RCC 7860 (cell line): ENCODE data around the gene KMO.

ENCODE experiments used
- DNase-seq: peaks from one replicate; pipeline ENCODE4 v3.0.0-alpha.2; 2015; ENCODE audit warnings: low spot score
- FAIRE-seq: peaks from 2 replicates; lab custom pipeline; 2012; peaks lifted over from hg19 to GRCh38; lab: Jason Lieb, UNC

The KMO gene

GRCh38 chr1:241642593-241642944 lies 110.4 kb downstream of the KMO start:
- DNase-seq: no peak
- FAIRE-seq: no peak

GRCh38 chr1:241644259-241644658 lies 112.1 kb downstream of the KMO start:
- FAIRE-seq (no peak), DNase-seq (no peak)

GRCh38 chr1:241645199-241645598 lies 113.0 kb downstream of the KMO start:
- no peak for DNase-seq
- FAIRE-seq: no peak
